ENCODE data around the gene LRRC73. TPM values are rescaled to one million over a fixed set of nuclear protein-coding genes. Genes with fewer than 3 reads are reported as not detected.
"Not testable (repeated sequence)": the region's sequence is repeated elsewhere in the genome, so short reads cannot be mapped to it uniquely, and the experiment has no call there.

The LRRC73 gene, protein sequence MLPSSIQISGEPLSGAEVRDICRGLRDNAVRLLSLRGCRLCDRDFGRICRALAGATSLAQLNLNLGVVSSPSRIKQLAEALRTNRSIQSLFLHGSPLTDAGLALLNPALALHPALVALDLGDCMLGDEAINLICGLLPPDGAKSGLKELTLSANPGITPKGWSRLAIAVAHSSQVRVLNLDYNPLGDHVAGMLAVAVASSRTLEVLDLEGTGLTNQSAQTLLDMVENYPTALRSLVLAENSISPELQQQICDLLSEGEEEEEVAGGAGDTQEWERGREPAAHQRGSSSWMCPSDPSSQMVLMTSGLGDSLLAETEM
- total RNA-seq, result 1 to 10 TPM in 2 of 4 donors, not detected in 2; 1.2 to 1.5 TPM

DNA sequence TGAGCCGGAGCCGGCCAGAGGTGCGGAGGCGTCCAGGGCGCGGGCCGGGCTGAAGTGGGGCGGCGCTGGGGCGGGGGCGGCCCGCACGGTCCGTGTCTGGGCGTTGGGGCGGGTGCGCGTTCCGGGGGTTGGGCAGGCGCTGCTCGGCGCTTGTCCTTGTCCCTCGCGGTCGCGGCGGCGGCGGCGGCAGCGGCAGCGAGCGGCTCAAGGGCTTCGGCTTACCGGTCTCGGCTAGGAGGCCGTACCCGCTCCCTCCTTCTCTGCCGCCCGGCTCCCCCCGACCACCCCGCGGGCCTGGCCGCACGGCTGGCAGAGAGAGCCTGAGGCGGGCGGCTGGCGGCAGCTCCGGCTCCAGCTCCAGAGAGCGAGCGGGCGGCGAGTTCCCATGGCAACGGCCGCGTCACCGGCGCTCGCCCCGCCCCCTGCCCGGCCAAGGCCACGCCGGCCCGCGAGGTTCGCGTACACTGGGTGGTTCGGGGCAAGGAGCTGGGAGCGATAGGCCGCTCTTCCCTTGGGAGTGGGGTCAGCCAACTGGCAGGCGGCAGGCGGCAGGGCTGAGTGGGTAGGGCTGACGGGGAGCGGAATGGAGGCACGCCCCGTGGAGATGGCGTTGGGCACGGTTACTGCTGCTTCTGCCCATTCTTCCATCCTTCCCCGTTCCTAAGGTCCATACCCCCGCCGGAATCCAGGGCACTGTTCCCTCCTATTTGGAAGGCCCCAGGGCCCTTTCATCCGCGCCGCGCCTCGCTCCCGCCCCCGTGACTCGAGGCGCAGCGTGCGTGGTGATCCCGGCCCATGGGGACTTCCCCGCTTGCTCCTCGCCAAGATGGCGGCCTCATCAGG, at the start of gene LRRC73:
Gene LRRC73 (minus strand): TSS at position 363 of the 843 bp plus-strand sequence. CDS start 561 bp downstream, outside the sequence.
- Histone ChIP-seq H3K27me3 (no peaks in the 10 kb centered on the region), H3K36me3 (no peaks in the 10 kb centered on the region), H3K9me3 (no peaks in the 10 kb centered on the region), H3K4me3 (peak within 1 kb of the TSS; percentile 27 to 61), H3K4me1 (peaks cover 2 to 7% of the 10 kb centered on the region in 2 donors), H3K27ac (peak within 1 kb of the TSS in 1 of 2 donors; percentile 8)
- intact Hi-C loops (cut with DNase I; ENCODE audit: low total_unique reads), result loop anchor here (5.0 kb wide), 1 partner anchor 38 kb away; no protein-coding TSS in a partner anchor
- DNase-seq, result peak; percentile 79 to 87
- TF ChIP-seq POLR2A (IDR thresholded peaks at IDR 0.05), result peak; percentile 8 to 32
- TF ChIP-seq, protein P1, sequence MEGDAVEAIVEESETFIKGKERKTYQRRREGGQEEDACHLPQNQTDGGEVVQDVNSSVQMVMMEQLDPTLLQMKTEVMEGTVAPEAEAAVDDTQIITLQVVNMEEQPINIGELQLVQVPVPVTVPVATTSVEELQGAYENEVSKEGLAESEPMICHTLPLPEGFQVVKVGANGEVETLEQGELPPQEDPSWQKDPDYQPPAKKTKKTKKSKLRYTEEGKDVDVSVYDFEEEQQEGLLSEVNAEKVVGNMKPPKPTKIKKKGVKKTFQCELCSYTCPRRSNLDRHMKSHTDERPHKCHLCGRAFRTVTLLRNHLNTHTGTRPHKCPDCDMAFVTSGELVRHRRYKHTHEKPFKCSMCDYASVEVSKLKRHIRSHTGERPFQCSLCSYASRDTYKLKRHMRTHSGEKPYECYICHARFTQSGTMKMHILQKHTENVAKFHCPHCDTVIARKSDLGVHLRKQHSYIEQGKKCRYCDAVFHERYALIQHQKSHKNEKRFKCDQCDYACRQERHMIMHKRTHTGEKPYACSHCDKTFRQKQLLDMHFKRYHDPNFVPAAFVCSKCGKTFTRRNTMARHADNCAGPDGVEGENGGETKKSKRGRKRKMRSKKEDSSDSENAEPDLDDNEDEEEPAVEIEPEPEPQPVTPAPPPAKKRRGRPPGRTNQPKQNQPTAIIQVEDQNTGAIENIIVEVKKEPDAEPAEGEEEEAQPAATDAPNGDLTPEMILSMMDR (IDR thresholded peaks at IDR 0.05), result no peak

DNA sequence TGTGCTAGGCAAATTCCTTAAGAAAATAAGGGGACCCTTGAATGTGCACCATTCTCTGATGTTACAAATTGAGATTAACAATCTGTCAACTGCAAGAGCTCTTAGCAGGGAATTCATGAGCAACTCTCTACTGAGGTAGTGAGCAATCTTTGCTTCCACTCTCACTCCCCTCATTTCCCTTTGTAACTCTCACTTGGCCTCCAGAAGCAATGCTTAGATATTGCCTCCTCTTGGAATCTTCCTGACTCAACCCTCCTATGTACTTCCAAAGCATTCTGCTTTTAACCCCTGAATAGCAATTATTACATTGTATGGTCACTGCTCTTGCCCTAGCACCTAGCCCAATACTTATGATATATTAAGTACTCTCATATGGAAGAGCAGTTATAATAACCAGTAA, 49.2 kb upstream of the LRRC73 start:
- H3K9me3 ChIP-seq, result no peaks in the 10 kb centered on the region
- H3K4me1 ChIP-seq, result no peaks in the 10 kb centered on the region
- no peak overlapping the region for H3K27ac ChIP-seq
- H3K27me3 ChIP-seq, result no peaks in the 10 kb centered on the region
- H3K4me3 ChIP-seq, result no peak overlapping the region
- intact Hi-C loops (cut with DNase I; ENCODE audit: low total_unique reads), result no loop called here
- no peak for DNase-seq
- no peaks in the 10 kb centered on the region for H3K36me3 ChIP-seq
- no peak for TF ChIP-seq POLR2A (IDR thresholded peaks at IDR 0.05)
- TF ChIP-seq, protein P1 (IDR thresholded peaks at IDR 0.05), result no peak

DNA sequence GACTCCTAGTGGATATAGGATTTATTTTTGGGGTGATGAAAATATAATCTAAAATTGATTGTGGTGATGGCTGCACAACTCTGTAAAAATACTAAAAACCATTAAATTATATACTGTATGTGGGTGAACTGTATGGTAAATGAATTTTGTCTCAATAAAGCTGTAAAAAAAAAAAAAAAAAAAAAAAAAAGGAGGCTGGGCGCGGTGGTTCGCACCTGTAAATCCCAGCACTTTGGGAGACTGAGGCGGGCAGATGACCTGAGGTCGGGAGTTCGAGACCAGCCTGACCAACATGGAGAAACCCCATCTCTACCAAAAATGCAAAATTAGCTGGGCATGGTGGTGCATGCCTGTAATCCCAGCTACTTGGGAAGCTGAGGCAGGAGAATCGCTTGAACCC, 47.5 kb upstream of the LRRC73 start:
- H3K4me3 ChIP-seq; H3K27me3 ChIP-seq; H3K36me3 ChIP-seq; DNase-seq; H3K27ac ChIP-seq; H3K4me1 ChIP-seq; intact Hi-C loops (cut with DNase I; ENCODE audit: low total_unique reads); H3K9me3 ChIP-seq: not testable (repeated sequence)

DNA sequence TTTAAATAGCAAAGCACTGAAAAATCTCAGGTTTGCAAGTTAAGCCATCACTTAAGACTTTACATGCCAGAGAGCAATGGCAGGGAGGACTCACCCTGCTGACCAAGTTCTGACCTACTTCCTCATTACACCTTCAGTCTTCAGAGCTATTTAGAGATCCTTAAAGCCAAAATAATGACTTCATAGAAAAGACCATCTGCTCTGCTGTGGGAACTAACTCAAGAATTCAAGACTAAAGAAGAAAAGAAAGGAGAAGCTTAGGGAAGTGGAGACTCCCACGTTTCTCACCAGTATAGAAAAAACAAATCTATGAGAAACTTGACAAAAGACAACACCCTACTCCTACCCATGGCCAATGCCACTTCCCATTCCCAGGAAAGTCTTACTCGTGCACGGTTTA, 37.1 kb upstream of the LRRC73 start:
- Histone ChIP-seq H3K4me3 (no peak overlapping the region), H3K36me3 (no peaks in the 10 kb centered on the region), H3K9me3 (no peaks in the 10 kb centered on the region), H3K27ac (no peak overlapping the region), H3K4me1 (no peaks in the 10 kb centered on the region), H3K27me3 (no peaks in the 10 kb centered on the region)
- TF ChIP-seq, protein P1 (IDR thresholded peaks at IDR 0.05), result no peak
- no peak for TF ChIP-seq POLR2A (IDR thresholded peaks at IDR 0.05)
- intact Hi-C loops (cut with DNase I; ENCODE audit: low total_unique reads), result no loop called here
- no peak for DNase-seq

DNA sequence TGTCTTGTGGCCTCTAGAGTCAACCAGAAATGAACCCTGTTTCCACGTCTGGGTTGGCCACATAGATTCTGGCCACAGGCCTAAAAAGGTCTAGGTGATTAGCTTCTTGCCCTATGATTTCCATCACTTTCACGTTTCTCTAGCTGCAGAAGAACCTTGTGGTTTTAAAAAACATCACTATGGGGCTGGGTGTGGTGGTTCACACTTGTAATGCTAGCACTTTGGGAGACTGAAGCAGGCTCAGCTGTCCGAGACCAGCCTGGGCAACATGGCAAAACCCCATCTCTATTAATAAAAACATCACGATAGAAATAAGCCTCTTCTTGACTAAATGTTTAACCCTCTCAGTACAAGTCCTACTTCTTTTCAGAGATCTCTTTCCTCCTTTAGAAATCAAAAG, 34.3 kb upstream of the LRRC73 start:
- intact Hi-C loops (cut with DNase I; ENCODE audit: low total_unique reads), result no loop called here
- H3K36me3 ChIP-seq, result no peaks in the 10 kb centered on the region
- H3K9me3 ChIP-seq, result no peaks in the 10 kb centered on the region
- no peaks in the 10 kb centered on the region for H3K27me3 ChIP-seq
- TF ChIP-seq, protein P1 (IDR thresholded peaks at IDR 0.05), result no peak
- no peak for TF ChIP-seq POLR2A (IDR thresholded peaks at IDR 0.05)
- H3K27ac ChIP-seq, result no peak overlapping the region
- no peaks in the 10 kb centered on the region for H3K4me1 ChIP-seq
- H3K4me3 ChIP-seq, result no peak overlapping the region
- DNase-seq, result no peak

Measured in uterus (tissue), 4 donors.